ENCODE measurements around the gene OR2T11. TPM values are rescaled to one million over a fixed set of nuclear protein-coding genes. Genes with fewer than 3 reads are reported as not detected.
"Not testable (repeated sequence)": the region's sequence is repeated elsewhere in the genome, so short reads cannot be mapped to it uniquely, and the experiment has no call there.

The OR2T11 gene, protein sequence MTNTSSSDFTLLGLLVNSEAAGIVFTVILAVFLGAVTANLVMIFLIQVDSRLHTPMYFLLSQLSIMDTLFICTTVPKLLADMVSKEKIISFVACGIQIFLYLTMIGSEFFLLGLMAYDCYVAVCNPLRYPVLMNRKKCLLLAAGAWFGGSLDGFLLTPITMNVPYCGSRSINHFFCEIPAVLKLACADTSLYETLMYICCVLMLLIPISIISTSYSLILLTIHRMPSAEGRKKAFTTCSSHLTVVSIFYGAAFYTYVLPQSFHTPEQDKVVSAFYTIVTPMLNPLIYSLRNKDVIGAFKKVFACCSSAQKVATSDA
- not detected for total RNA-seq
- polyA plus RNA-seq, result not detected

DNA sequence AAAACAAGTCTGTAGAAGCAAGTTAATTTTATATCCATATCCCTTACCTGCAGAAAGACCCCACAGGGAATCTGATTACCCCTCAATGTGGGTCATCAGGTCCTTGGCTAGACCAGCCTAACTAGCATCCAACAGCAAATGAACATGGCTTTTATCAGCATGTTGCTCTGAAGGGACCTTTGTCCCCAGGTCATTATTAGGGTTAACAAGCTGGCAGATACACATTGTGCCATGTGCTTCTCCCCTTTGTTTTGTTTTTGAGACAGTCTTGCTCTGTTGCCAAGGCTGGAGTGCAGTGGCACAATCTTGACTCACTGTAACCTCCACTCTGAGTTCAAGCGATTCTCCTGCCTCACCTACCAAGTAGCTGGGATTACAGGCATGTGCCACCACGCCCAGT is at the start of gene OR2T11:
Gene OR2T11, minus strand, starts transcription at position 101 of the 400 bp plus-strand sequence. CDS start 7,963 bp downstream, outside the sequence.
- H3K4me1 Mint-ChIP-seq; H3K9me3 Mint-ChIP-seq; H3K27me3 ChIP-seq (ENCODE audit: insufficient read depth, low read length); CTCF ChIA-PET (ENCODE audit: partially characterized antibody); H3K27ac ChIP-seq (ENCODE audit: low read depth, low read length); H3K9me3 ChIP-seq (ENCODE audit: control insufficient read depth in 1 of 2, low read length in 2 of 2); H3K36me3 Mint-ChIP-seq; H3K4me3 ChIP-seq (ENCODE audit: low read length in 2 of 2); H3K36me3 ChIP-seq (ENCODE audit: insufficient read depth, low read length); DNase-seq; H3K27me3 Mint-ChIP-seq; POLR2A ChIA-PET (ENCODE audit: partially characterized antibody); H3K4me3 Mint-ChIP-seq; H3K27ac Mint-ChIP-seq; H3K4me1 ChIP-seq (ENCODE audit: insufficient read depth, low read length); intact Hi-C loops (cut with micrococcal nuclease): not testable (repeated sequence)

DNA sequence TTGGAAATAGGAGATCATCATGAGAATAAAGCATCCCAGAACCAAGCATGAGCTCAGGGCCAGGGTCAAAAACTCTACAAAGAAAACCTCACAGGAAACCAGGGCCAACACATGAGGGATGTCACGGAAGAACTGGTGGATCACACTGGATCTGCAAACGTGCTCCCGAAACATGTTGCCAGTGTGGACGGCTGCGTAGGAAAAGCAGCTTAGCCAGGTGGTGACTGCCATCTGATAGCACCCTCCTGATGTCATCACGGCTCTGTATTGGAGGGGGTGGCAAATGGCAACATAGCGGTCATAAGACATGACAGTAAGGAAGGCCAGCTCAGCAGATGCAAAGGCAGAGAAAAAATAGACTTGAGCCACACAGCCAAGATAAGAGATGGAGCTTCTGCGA is 46.8 kb upstream of the OR2T11 start:
- Histone ChIP-seq H3K4me3 (ENCODE audit: low read length in 2 of 2) (no peak overlapping the region), H3K27ac (ENCODE audit: low read depth, low read length) (no peak overlapping the region), H3K9me3 (ENCODE audit: control insufficient read depth in 1 of 2, low read length in 2 of 2) (no peaks in the 10 kb centered on the region), H3K36me3 (ENCODE audit: insufficient read depth, low read length) (no peaks in the 10 kb centered on the region), H3K4me1 (ENCODE audit: insufficient read depth, low read length) (no peaks in the 10 kb centered on the region), H3K27me3 (ENCODE audit: insufficient read depth, low read length) (no peaks in the 10 kb centered on the region)
- H3K9me3 Mint-ChIP-seq, result peaks cover 0 to 2% (median 0%) of the 10 kb centered on the region in 8 donors
- CTCF ChIA-PET (ENCODE audit: partially characterized antibody), result no interaction called here
- H3K27me3 Mint-ChIP-seq, result peaks cover 9 to 12% of the 10 kb centered on the region in 2 donors
- intact Hi-C loops (cut with micrococcal nuclease), result no loop called here
- peaks cover 0 to under 1% (median under 1%) of the 10 kb centered on the region in 4 donors for H3K4me1 Mint-ChIP-seq
- H3K36me3 Mint-ChIP-seq, result no peaks in the 10 kb centered on the region
- no peak overlapping the region for H3K27ac Mint-ChIP-seq
- POLR2A ChIA-PET (ENCODE audit: partially characterized antibody), result no interaction called here
- no peak for DNase-seq
- no peak overlapping the region for H3K4me3 Mint-ChIP-seq

DNA sequence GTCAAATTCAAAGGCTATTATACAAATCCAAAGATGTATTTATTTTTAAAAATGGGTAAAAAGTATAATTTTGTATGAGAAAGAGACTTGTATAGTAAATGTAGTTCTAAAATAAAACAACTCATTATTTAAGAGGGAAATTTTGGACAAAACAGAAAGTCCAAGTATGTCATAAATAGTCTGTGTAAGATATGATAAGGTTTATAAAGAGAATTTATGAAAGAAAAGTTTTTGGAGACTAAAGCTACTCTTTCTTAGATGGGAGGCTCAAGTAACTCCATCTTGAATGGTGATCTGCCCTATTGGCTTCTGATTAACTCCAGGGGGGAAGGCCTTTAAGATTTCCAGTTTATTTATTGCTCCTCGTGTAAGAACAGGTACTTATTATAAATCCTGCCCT is 35.1 kb upstream of the OR2T11 start:
- intact Hi-C loops (cut with micrococcal nuclease), result no loop called here
- ChIA-PET CTCF (ENCODE audit: partially characterized antibody) (no interaction called here), POLR2A (ENCODE audit: partially characterized antibody) (no interaction called here)
- no peaks in the 10 kb centered on the region for H3K4me1 Mint-ChIP-seq
- Histone ChIP-seq H3K4me3 (ENCODE audit: low read length in 2 of 2) (no peak overlapping the region), H3K36me3 (ENCODE audit: insufficient read depth, low read length) (no peaks in the 10 kb centered on the region), H3K9me3 (ENCODE audit: control insufficient read depth in 1 of 2, low read length in 2 of 2) (peaks cover 0 to 5% of the 10 kb centered on the region in 2 donors), H3K27ac (ENCODE audit: low read depth, low read length) (no peak overlapping the region), H3K27me3 (ENCODE audit: insufficient read depth, low read length) (no peaks in the 10 kb centered on the region), H3K4me1 (ENCODE audit: insufficient read depth, low read length) (no peaks in the 10 kb centered on the region)
- H3K9me3 Mint-ChIP-seq, result peaks cover 0 to 9% (median 6%) of the 10 kb centered on the region in 8 donors
- H3K27ac Mint-ChIP-seq, result no peak overlapping the region
- peaks cover 0 to 2% of the 10 kb centered on the region in 2 donors for H3K36me3 Mint-ChIP-seq
- no peaks in the 10 kb centered on the region for H3K27me3 Mint-ChIP-seq
- no peak for DNase-seq
- H3K4me3 Mint-ChIP-seq, result no peak overlapping the region

DNA sequence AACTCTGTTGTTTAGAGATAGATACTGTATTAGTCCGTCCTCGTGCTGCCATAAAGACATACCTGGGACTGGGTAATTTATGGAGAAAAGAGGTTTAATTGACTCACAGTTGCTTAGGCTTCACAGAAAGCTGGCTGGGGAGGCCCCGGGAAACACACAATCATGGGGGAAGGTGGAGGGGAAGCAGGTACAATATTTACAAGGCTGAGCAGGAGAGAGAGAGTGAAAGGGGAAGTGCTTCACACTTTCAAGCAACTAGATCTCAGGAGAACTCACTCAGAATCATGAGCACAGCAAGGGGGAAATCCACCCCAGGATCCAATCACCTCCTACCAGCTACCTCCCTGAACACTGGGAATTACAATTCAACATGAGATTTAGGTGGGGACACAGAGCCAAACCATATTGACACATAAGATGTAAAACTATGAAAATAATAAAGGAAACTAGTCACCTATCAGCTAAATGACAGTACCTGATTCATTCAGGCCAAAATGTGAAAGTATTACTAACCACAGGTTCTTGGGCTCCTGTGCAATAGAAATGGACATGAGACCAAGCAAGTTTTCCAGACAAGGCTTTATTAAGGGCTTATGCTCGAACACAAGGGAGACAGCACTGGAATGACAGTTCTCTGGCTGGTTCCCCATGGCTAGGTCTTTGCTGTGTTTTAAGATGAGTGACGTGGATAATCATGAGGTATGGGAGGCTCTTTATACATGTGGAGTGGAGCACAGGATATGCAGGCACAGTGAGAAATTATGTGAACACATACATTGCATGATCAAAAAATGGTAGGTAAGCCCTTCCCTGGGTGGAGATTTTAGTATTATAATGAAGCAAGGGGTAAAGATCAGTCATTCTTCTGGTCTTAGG is 28.8 kb upstream of the OR2T11 start:
- H3K4me3 ChIP-seq (ENCODE audit: low read length in 2 of 2); H3K27ac ChIP-seq (ENCODE audit: low read depth, low read length); H3K27me3 ChIP-seq (ENCODE audit: insufficient read depth, low read length); H3K9me3 Mint-ChIP-seq; H3K27me3 Mint-ChIP-seq; intact Hi-C loops (cut with micrococcal nuclease); H3K36me3 Mint-ChIP-seq; H3K4me3 Mint-ChIP-seq; H3K4me1 Mint-ChIP-seq; H3K9me3 ChIP-seq (ENCODE audit: control insufficient read depth in 1 of 2, low read length in 2 of 2); H3K36me3 ChIP-seq (ENCODE audit: insufficient read depth, low read length); H3K4me1 ChIP-seq (ENCODE audit: insufficient read depth, low read length); POLR2A ChIA-PET (ENCODE audit: partially characterized antibody); H3K27ac Mint-ChIP-seq; DNase-seq; CTCF ChIA-PET (ENCODE audit: partially characterized antibody): not testable (repeated sequence)

DNA sequence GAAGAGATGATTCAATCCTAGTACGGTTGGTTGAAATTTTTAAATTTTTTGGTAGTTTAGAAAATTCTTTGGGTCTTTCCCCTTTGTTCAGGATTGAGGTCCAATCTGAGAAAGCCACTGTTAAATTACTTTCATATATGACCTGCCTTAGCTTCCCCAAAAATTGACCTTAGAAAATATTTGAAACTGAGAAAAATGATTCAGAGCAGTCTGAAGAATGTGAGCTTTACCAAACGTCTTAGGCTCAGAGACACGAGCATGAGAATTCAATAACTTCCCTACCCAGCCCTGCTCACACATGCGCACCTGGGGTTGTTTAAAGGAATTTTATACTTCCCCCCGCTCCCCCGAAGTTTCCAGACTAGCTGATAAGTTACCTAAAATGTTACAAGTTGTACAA is 21.9 kb upstream of the OR2T11 start:
- H3K27me3 ChIP-seq (ENCODE audit: insufficient read depth, low read length); H3K27ac Mint-ChIP-seq; POLR2A ChIA-PET (ENCODE audit: partially characterized antibody); DNase-seq; H3K4me1 ChIP-seq (ENCODE audit: insufficient read depth, low read length); H3K4me3 ChIP-seq (ENCODE audit: low read length in 2 of 2); H3K9me3 ChIP-seq (ENCODE audit: control insufficient read depth in 1 of 2, low read length in 2 of 2); intact Hi-C loops (cut with micrococcal nuclease); H3K27ac ChIP-seq (ENCODE audit: low read depth, low read length); H3K36me3 Mint-ChIP-seq; H3K4me1 Mint-ChIP-seq; H3K4me3 Mint-ChIP-seq; H3K27me3 Mint-ChIP-seq; CTCF ChIA-PET (ENCODE audit: partially characterized antibody); H3K36me3 ChIP-seq (ENCODE audit: insufficient read depth, low read length); H3K9me3 Mint-ChIP-seq: not testable (repeated sequence)

DNA sequence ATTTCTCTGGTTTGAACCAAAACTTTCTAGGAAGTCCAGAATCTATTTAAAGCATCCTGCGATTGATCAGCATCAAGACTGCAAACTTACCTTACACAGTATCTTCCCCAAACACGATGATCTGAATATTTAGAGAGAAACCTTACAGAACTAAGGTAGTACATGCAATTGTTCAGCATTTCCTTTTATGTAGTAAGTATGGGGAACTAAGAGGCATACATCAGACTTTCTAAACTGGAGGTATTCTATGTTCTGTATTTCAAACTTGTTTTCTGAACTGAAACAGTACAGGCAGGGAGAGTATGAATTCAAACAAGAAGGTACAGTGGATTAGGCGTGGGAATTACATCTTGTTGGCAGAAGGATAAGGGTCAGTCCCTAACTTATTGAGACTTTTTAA is 20.5 kb upstream of the OR2T11 start, which contains the start of gene OR2T27:
Gene OR2T27, minus strand, starts transcription at position 175 of the 400 bp plus-strand sequence. CDS start 4,644 bp downstream, outside the sequence.
- H3K4me1 ChIP-seq (ENCODE audit: insufficient read depth, low read length); H3K9me3 Mint-ChIP-seq; CTCF ChIA-PET (ENCODE audit: partially characterized antibody); intact Hi-C loops (cut with micrococcal nuclease); H3K27ac Mint-ChIP-seq; H3K9me3 ChIP-seq (ENCODE audit: control insufficient read depth in 1 of 2, low read length in 2 of 2); H3K4me1 Mint-ChIP-seq; H3K4me3 ChIP-seq (ENCODE audit: low read length in 2 of 2); H3K36me3 Mint-ChIP-seq; H3K4me3 Mint-ChIP-seq; POLR2A ChIA-PET (ENCODE audit: partially characterized antibody); H3K27ac ChIP-seq (ENCODE audit: low read depth, low read length); H3K36me3 ChIP-seq (ENCODE audit: insufficient read depth, low read length); H3K27me3 ChIP-seq (ENCODE audit: insufficient read depth, low read length); H3K27me3 Mint-ChIP-seq; DNase-seq: not testable (repeated sequence)

DNA sequence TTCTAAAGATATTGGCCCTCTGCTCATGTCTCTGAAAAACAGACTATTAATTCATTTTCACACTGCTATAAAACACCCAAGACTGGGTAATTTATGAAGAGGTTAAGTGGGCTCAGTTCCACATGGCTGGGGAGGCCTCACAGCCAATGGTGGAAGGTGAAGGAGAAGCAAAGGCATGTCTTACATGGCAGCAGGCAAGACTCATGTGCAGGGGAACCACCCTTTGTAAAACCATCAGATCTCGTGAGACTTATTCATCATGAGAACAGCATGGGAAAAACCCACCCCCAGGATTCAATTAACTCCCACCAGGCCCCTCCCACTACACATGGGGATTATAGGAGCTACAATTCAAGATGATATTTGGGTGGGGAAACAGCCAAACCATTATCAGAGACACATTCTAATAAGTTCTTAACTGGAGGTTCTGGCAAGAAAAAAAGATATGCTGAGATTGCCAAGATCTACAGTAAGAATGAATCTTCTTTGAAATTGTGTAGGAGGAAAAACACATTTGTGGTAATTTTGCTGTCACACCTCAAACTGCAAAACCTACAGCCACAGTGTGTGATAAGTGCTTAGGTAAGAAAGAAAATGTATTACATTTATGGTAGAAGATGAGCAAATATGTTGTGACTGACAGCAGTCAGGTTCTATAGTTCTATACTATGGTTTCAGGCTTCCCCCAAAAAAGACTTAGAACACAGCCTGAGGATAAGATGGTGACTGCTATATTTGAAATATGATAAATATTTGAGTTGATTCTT is 14.1 kb upstream of the OR2T11 start:
- H3K27me3 ChIP-seq (ENCODE audit: insufficient read depth, low read length); intact Hi-C loops (cut with micrococcal nuclease); H3K36me3 ChIP-seq (ENCODE audit: insufficient read depth, low read length); H3K9me3 ChIP-seq (ENCODE audit: control insufficient read depth in 1 of 2, low read length in 2 of 2); H3K27me3 Mint-ChIP-seq; H3K4me3 ChIP-seq (ENCODE audit: low read length in 2 of 2); DNase-seq; H3K4me1 Mint-ChIP-seq; CTCF ChIA-PET (ENCODE audit: partially characterized antibody); H3K36me3 Mint-ChIP-seq; H3K27ac Mint-ChIP-seq; H3K4me3 Mint-ChIP-seq; H3K4me1 ChIP-seq (ENCODE audit: insufficient read depth, low read length); POLR2A ChIA-PET (ENCODE audit: partially characterized antibody); H3K27ac ChIP-seq (ENCODE audit: low read depth, low read length); H3K9me3 Mint-ChIP-seq: not testable (repeated sequence)
